HG03432 (cell line): ENCODE results near the gene HTR3B.
A peak's percentile ranks its signal among the peaks of the same experiment; 100 is the strongest.
"Not testable (repeated sequence)": the region's sequence is repeated elsewhere in the genome, so short reads cannot be mapped to it uniquely, and the experiment has no call there.

ENCODE experiments used
- ATAC-seq: cut with Tn5 transposase; IDR thresholded peaks from one replicate; pipeline ENCODE4 v1.9.1; 2021; ENCODE audit warnings: mild to moderate bottlenecking, moderate library complexity; ENCODE audit not compliant: unreplicated experiment

Gene HTR3B

GRCh38 chr11:113881856-113882255 is 22.7 kb upstream of the HTR3B start:
- no peak for ATAC-seq

- no peak for ATAC-seq
These were observed 20.2 kb upstream of the HTR3B start for GRCh38 chr11:113884361-113884836.

- ATAC-seq = no peak
These were observed 18.7 kb upstream of the HTR3B start for GRCh38 chr11:113885897-113886296.

- ATAC-seq = no peak
These were observed 15.7 kb upstream of the HTR3B start for GRCh38 chr11:113888848-113889247.

GRCh38 chr11:113894421-113894996 is 10.1 kb upstream of the HTR3B start:
- ATAC-seq = peak; percentile 69

- ATAC-seq = no peak
These were observed 9.0 kb upstream of the HTR3B start for GRCh38 chr11:113895367-113896155.

- peak; percentile 50 for ATAC-seq
These were observed 8.3 kb upstream of the HTR3B start for GRCh38 chr11:113896156-113896879.

- no peak for ATAC-seq
These were observed 3.5 kb upstream of the HTR3B start for GRCh38 chr11:113901141-113901540.

- ATAC-seq = no peak
These were observed 1.4 kb downstream of the HTR3B start for GRCh38 chr11:113906038-113906437.

- ATAC-seq = no peak
These were observed 1.9 kb downstream of the HTR3B start for GRCh38 chr11:113906516-113906915.

GRCh38 chr11:113907152-113907551 is 2.6 kb downstream of the HTR3B start:
- no peak for ATAC-seq

- no peak for ATAC-seq
These were observed 3.1 kb downstream of the HTR3B start for GRCh38 chr11:113907681-113908080.

- no peak for ATAC-seq
These were observed 3.5 kb downstream of the HTR3B start for GRCh38 chr11:113908098-113908497.

- ATAC-seq = not testable (repeated sequence)
These were observed 6.9 kb downstream of the HTR3B start for GRCh38 chr11:113911491-113911890.

GRCh38 chr11:113923572-113923971 is 19.0 kb downstream of the HTR3B start:
- no peak for ATAC-seq

- ATAC-seq = no peak
These were observed 21.9 kb downstream of the HTR3B start for GRCh38 chr11:113926273-113927197.

GRCh38 chr11:113928311-113928710 is 23.7 kb downstream of the HTR3B start:
- ATAC-seq = no peak

- no peak for ATAC-seq
These were observed 28.2 kb downstream of the HTR3B start for GRCh38 chr11:113932788-113933187.

- not testable (repeated sequence) for ATAC-seq
These were observed 29.6 kb downstream of the HTR3B start for GRCh38 chr11:113934193-113934592.

- ATAC-seq = no peak
These were observed 30.2 kb downstream of the HTR3B start for GRCh38 chr11:113934761-113935160.

GRCh38 chr11:113935858-113936257 is 31.3 kb downstream of the HTR3B start:
- ATAC-seq = no peak
